Lower lobe of right lung (tissue), 2 donors: Measurements from ENCODE around the gene SEPTIN3. TPM values are rescaled to one million over a fixed set of nuclear protein-coding genes. Genes with fewer than 3 reads are reported as not detected.
A peak's percentile ranks its signal among the peaks of the same experiment; 100 is the strongest.

Source experiments
- ATAC-seq, 2 donors: fragments of 200-7000 bp; cut with Tn5 transposase; one replicate each; pipeline ENCODE4 v1.9.1; 2020 to 2022; ENCODE audit warnings: mild to moderate bottlenecking in 2 of 2, moderate library complexity in 2 of 2
- DNase-seq: peaks from one replicate; pipeline ENCODE4 v3.0.0-alpha.2; 2020
- H3K27ac ChIP-seq: fragments of 200-600 bp; one replicate; pipeline ENCODE4 v1.8.0; 2022
- H3K27me3 ChIP-seq: fragments of 200-600 bp; one replicate; pipeline ENCODE4 v1.8.0; 2022; ENCODE audit warnings: low read depth
- H3K36me3 ChIP-seq: fragments of 200-600 bp; one replicate; pipeline ENCODE4 v1.8.0; 2022; ENCODE audit warnings: mild to moderate bottlenecking
- H3K4me1 ChIP-seq: fragments of 200-600 bp; one replicate; pipeline ENCODE4 v1.8.0; 2022
- H3K4me3 ChIP-seq: fragments of 200-600 bp; one replicate; pipeline ENCODE4 v1.8.0; 2022; ENCODE audit warnings: mild to moderate bottlenecking
- H3K9me3 ChIP-seq: fragments of 200-600 bp; one replicate; pipeline ENCODE4 v1.8.0; 2022
- CTCF ChIP-seq: fragments of 200-600 bp; IDR thresholded peaks from one replicate; pipeline ENCODE4 v1.8.0; 2022; ENCODE audit warnings: antibody characterized with exemption, mild to moderate bottlenecking
- intact Hi-C: fragments of 100-400 bp; cut with DNase I; formaldehyde crosslinking; loops from one replicate; pipeline ENCODE4 v1.11.0; 2022
- long read RNA-seq: library from polyadenylated mRNA; unstranded; transcript quantifications from one replicate; pipeline ENCODE4 v2.0.0, GENCODE V29; 2021
- total RNA-seq: library from RNA; stranded (reverse); fragmentation: NEBNext Ultra II Directional; extraction: Animal tissue kit (Norgen Biotek cat#: 25700); gene quantifications from one replicate; pipeline ENCODE4 v1.2.1, GENCODE V29; 2021
- donor health status: DM: no; HTN: yes; CAD: no; lungs with severe emphysema.

Gene SEPTIN3
- 2.5 TPM for total RNA-seq
- long read RNA-seq, partial matches to known transcripts = 1 of 3 reads
- long read RNA-seq, other reads (novel, unspliced or antisense) = 1 of 3 reads

GRCh38 chr22:41969110-41969646 is at the start of gene SEPTIN3:
TSS of gene SEPTIN3 (plus strand) at chr22:41969443. CDS start at chr22:41971493, 2,050 bp downstream.
- H3K27me3 ChIP-seq = peaks cover 16% of the 10 kb centered on the region
- no peaks in the 10 kb centered on the region for H3K36me3 ChIP-seq
- no peak for ATAC-seq
- intact Hi-C loops = no loop called here
- H3K9me3 ChIP-seq = no peaks in the 10 kb centered on the region
- H3K27ac ChIP-seq = no peak within 1 kb of the TSS
- H3K4me3 ChIP-seq = no peak within 1 kb of the TSS
- no peak for DNase-seq
- peaks cover 5% of the 10 kb centered on the region for H3K4me1 ChIP-seq
- no peak for TF ChIP-seq CTCF

GRCh38 chr22:41920271-41920976 is 48.8 kb upstream of the SEPTIN3 start:
- intact Hi-C loops = no loop called here
- Histone ChIP-seq H3K27ac (no peak overlapping the region), H3K4me1 (peaks cover 34% of the 10 kb centered on the region), H3K9me3 (no peaks in the 10 kb centered on the region), H3K4me3 (peak overlapping the region; percentile 62), H3K27me3 (peaks cover 63% of the 10 kb centered on the region), H3K36me3 (no peaks in the 10 kb centered on the region)
- DNase-seq = no peak
- peak in 1 of 2 donors; percentile 2 for ATAC-seq
- TF ChIP-seq CTCF = no peak

GRCh38 chr22:41922328-41922727 is 46.9 kb upstream of the SEPTIN3 start:
- Histone ChIP-seq H3K27me3 (peaks cover 62% of the 10 kb centered on the region), H3K27ac (no peak overlapping the region), H3K4me3 (no peak overlapping the region), H3K4me1 (peaks cover 38% of the 10 kb centered on the region), H3K9me3 (no peaks in the 10 kb centered on the region), H3K36me3 (no peaks in the 10 kb centered on the region)
- ATAC-seq (no peak), DNase-seq (no peak)
- intact Hi-C loops = no loop called here
- TF ChIP-seq CTCF = no peak

GRCh38 chr22:41922940-41923594 is 46.2 kb upstream of the SEPTIN3 start:
- no peak for TF ChIP-seq CTCF
- Histone ChIP-seq H3K27me3 (peaks cover 55% of the 10 kb centered on the region), H3K9me3 (no peaks in the 10 kb centered on the region), H3K36me3 (no peaks in the 10 kb centered on the region), H3K4me3 (no peak overlapping the region), H3K27ac (no peak overlapping the region), H3K4me1 (peaks cover 32% of the 10 kb centered on the region)
- ATAC-seq (no peak), DNase-seq (no peak)
- intact Hi-C loops = no loop called here

- TF ChIP-seq CTCF = no peak
- peaks cover 49% of the 10 kb centered on the region for H3K27me3 ChIP-seq
Measured at GRCh38 chr22:41923595-41924276, 45.5 kb upstream of the SEPTIN3 start.

More at GRCh38 chr22:41923595-41924276, 45.5 kb upstream of the SEPTIN3 start:
- ATAC-seq (no peak), DNase-seq (no peak)
- Histone ChIP-seq H3K4me1 (peaks cover 25% of the 10 kb centered on the region), H3K36me3 (no peaks in the 10 kb centered on the region), H3K4me3 (no peak overlapping the region), H3K9me3 (no peaks in the 10 kb centered on the region), H3K27ac (no peak overlapping the region)
- intact Hi-C loops = no loop called here
